NCI-H2227 (cell line): Measurements from ENCODE around the gene COMMD2.

ENCODE experiments used
- DNase-seq: peaks from one replicate; lab custom pipeline; 2025; ENCODE audit not compliant: unreplicated experiment; lab: John Stamatoyannopoulos, UW

Gene COMMD2

DNA sequence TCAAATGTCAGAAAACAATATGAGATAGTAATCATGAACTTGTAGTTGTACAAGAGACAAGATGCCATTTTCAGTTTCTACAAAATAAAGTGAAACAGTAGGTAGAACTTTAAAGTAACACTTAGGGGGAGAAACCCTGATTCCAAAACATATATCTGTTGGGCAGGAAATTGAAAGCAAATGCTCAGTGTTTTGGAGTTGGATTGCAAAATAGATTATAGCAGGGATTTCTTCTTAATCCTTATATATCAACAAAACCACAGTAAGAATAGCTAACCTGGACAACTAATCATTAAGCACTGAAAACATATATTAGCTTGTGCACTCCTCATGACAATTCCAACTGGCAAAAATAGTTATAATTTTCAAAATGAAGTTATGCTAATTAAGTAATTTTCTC lies 46.9 kb downstream of the COMMD2 start:
- no peak for DNase-seq

DNA sequence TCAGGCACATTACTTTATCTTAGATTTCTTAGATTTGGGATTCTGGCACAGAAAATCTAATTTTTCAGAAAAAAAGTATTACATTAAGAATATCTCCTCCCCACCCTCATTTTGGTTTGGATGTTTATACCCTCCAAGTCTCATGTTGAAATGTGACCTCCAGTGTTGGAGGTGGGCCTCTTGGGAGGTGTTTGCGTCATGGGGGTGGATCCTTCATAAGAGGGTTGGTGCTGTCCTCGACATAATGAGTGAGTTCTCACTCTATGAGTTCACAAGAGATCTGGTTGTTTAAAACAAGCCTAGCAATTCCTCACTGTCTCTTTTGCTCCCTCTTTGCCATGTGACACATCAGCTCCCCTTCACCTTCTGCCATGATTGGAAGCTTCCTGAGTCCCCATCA lies 48.8 kb downstream of the COMMD2 start:
- DNase-seq = no peak

DNA sequence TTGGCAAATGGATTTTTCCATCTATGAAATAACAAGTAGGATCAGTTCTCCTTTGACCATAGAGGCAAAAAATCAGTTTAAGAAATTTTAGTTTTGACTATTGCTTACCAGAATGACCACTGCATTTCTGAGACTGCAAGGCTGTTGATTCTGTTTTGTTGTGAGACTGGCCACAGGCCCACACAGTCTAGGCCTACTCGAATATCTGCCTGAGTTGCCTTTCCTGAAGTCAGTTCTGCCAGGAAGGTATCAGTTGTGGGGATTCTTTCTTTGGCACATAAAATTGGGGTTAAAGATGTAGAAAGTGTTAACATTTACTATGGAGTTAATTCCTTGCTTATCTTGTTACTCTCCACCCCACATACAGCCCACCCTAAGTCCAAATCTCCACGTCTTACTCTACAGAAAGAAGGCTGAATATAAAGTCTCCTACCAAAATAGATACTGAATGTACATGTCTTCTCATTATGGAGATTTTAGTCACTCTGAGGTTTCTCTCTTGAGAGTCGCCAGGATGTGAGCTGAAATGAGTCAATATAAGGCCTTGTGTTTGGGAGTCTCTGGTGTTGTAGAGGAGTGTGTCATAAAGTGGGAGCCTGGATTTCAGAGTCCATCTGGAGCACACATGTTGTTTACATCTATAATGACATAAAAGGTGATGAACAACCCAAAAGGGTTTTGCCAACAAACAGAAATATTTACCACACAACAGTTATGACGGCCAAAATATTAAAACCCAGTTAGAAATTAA lies 49.4 kb downstream of the COMMD2 start:
- DNase-seq = no peak

DNA sequence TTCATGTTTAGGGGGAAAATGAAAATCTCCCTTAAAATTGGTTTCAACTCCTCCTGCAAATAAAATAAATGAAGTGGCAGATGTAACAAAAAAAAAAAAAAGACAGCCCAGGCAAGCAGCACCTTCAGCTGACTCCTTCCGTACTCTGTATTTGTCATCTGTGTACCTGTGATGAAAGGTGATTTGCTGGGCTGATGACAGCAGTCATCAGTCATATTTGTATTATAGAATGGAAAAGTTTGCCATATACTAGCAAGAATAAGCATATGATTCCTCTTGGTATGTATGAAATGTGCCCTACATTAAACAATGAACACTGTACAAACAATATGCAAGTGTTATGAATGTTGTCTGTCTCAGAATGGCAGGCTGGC lies 50.3 kb downstream of the COMMD2 start:
- no peak for DNase-seq

DNA sequence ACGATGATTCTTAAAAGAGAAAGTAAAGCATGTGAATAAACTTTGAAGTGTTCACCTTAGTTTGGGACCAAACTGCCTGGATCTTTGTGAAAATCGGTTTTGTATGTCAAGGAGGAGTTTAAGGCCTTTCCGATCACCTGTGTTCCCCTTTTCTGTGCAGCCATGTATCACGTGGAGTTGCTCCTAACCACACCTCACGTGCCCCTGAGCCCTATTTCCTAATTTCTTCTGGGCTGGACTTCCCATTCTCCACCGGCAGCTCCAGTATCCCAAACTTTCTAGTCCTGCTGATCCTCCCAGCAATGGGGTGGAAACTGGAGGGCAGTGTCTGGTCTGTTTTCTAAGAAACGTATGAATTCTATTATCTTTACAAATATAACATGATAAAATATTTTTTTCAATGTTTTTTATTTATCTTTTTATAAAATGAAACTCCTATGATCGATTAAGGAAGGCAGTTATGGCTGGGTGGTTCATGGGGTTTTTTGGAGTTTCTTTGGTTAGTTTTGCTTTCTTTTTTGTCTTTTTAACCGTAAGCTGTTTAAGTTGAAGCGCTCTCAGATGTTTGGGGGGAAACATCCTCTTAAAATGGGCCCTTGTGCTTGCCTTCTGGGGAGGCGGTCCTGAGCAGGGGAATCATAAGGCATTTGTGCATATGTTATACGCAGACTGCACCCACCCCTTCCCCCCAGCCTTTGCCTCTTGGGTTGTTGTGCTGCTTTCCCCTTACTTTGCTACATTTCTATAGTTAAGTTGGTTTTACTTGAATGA lies 50.9 kb downstream of the COMMD2 start:
- DNase-seq = no peak
